ENCODE data around the gene ABAT.
A peak's percentile ranks its signal among the peaks of the same experiment; 100 is the strongest.
"Not testable (repeated sequence)": the region's sequence is repeated elsewhere in the genome, so short reads cannot be mapped to it uniquely, and the experiment has no call there.

The ABAT gene

GRCh38 chr16:8751481-8752311 is 77.3 kb downstream of the ABAT start:
- DNase-seq: no peak

- no peak for DNase-seq
Observed at GRCh38 chr16:8752706-8753105, 78.3 kb downstream of the ABAT start.

- DNase-seq: no peak
Observed at GRCh38 chr16:8753416-8754054, 79.1 kb downstream of the ABAT start.

- peak; percentile 22 for DNase-seq
Observed at GRCh38 chr16:8756755-8757154, 82.3 kb downstream of the ABAT start.

GRCh38 chr16:8758022-8758421 is 83.6 kb downstream of the ABAT start:
- DNase-seq: no peak

- DNase-seq: no peak
Observed at GRCh38 chr16:8760021-8760420, 85.6 kb downstream of the ABAT start.

- DNase-seq: no peak
Observed at GRCh38 chr16:8761078-8761477, 86.7 kb downstream of the ABAT start.

GRCh38 chr16:8762254-8762653 is 87.8 kb downstream of the ABAT start:
- no peak for DNase-seq

GRCh38 chr16:8763083-8763482 is 88.7 kb downstream of the ABAT start:
- no peak for DNase-seq

- no peak for DNase-seq
Observed at GRCh38 chr16:8763899-8764298, 89.5 kb downstream of the ABAT start.

GRCh38 chr16:8764525-8765250 is 90.3 kb downstream of the ABAT start:
- DNase-seq: no peak

GRCh38 chr16:8767176-8767575 is 92.8 kb downstream of the ABAT start:
- DNase-seq: no peak

- DNase-seq: no peak
Observed at GRCh38 chr16:8768283-8768682, 93.9 kb downstream of the ABAT start.

GRCh38 chr16:8768692-8769091 is 94.3 kb downstream of the ABAT start:
- DNase-seq: no peak

GRCh38 chr16:8773537-8773936 is 99.1 kb downstream of the ABAT start:
- no peak for DNase-seq

- DNase-seq: no peak
Observed at GRCh38 chr16:8774208-8774607, 99.8 kb downstream of the ABAT start.

- DNase-seq: no peak
Observed at GRCh38 chr16:8775359-8775758, 100.9 kb downstream of the ABAT start.

- DNase-seq: no peak
Observed at GRCh38 chr16:8776129-8776584, 101.7 kb downstream of the ABAT start.

- DNase-seq: no peak
Observed at GRCh38 chr16:8777217-8777616, 102.8 kb downstream of the ABAT start.

- no peak for DNase-seq
Observed at GRCh38 chr16:8781797-8782196, 107.4 kb downstream of the ABAT start.

- no peak for DNase-seq
Observed at GRCh38 chr16:8782673-8783072, 108.3 kb downstream of the ABAT start.

GRCh38 chr16:8785408-8785807 is 111.0 kb downstream of the ABAT start:
- no peak for DNase-seq

GRCh38 chr16:8786316-8786715 is 111.9 kb downstream of the ABAT start:
- DNase-seq: not testable (repeated sequence)
